Ishikawa (cell line): ENCODE measurements around the gene QTRT2.

Experiments used
- CEBPB ChIP-seq: IDR thresholded peaks from 2 replicates; pipeline ENCODE4 v1.6.1; 2012
- EGR1 ChIP-seq: IDR thresholded peaks from 2 replicates; pipeline ENCODE4 v1.6.1; 2012
- EP300 ChIP-seq: IDR thresholded peaks from 2 replicates; pipeline ENCODE4 v1.6.1; 2012; ENCODE audit warnings: borderline replicate concordance
- FOXM1 ChIP-seq: IDR thresholded peaks from 2 replicates; pipeline ENCODE4 v1.6.1; 2012; ENCODE audit warnings: low read depth, borderline replicate concordance
- MAX ChIP-seq: IDR thresholded peaks from 2 replicates; pipeline ENCODE4 v1.6.1; 2012
- NFIC ChIP-seq: IDR thresholded peaks from 2 replicates; pipeline ENCODE4 v1.6.1; 2012
- RAD21 ChIP-seq: IDR thresholded peaks from 2 replicates; pipeline ENCODE4 v1.6.1; 2012; ENCODE audit warnings: low read depth
- REST ChIP-seq: IDR thresholded peaks from 2 replicates; pipeline ENCODE4 v1.6.1; 2012; ENCODE audit warnings: low read depth, mild to moderate bottlenecking
- TAF1 ChIP-seq: IDR thresholded peaks from 2 replicates; pipeline ENCODE4 v1.6.1; 2012; ENCODE audit warnings: low read depth, mild to moderate bottlenecking
- TCF12 ChIP-seq: IDR thresholded peaks from 2 replicates; pipeline ENCODE4 v1.6.1; 2012; ENCODE audit warnings: low read depth
- TEAD4 ChIP-seq: IDR thresholded peaks from 2 replicates; pipeline ENCODE4 v1.6.1; 2012
- YY1 ChIP-seq: IDR thresholded peaks from 2 replicates; pipeline ENCODE4 v1.6.1; 2012; ENCODE audit warnings: low read depth
- ZBTB7A ChIP-seq: IDR thresholded peaks from 2 replicates; pipeline ENCODE4 v1.6.1; 2012; ENCODE audit warnings: low read depth
- TF ChIP-seq, protein P1 (sequence below): IDR thresholded peaks from 2 replicates; pipeline ENCODE4 v1.6.1; 2012

- no peak for TF ChIP-seq MAX
- TF ChIP-seq EP300: no peak
- TF ChIP-seq EGR1: no peak
- no peak for TF ChIP-seq RAD21
- no peak for TF ChIP-seq TEAD4
- TF ChIP-seq FOXM1: no peak
- TF ChIP-seq YY1: no peak
- TF ChIP-seq TCF12: no peak
- no peak for TF ChIP-seq REST
- no peak for TF ChIP-seq TAF1
- no peak for TF ChIP-seq ZBTB7A
- no peak for TF ChIP-seq NFIC
- no peak for TF ChIP-seq CEBPB
- TF ChIP-seq, protein P1, sequence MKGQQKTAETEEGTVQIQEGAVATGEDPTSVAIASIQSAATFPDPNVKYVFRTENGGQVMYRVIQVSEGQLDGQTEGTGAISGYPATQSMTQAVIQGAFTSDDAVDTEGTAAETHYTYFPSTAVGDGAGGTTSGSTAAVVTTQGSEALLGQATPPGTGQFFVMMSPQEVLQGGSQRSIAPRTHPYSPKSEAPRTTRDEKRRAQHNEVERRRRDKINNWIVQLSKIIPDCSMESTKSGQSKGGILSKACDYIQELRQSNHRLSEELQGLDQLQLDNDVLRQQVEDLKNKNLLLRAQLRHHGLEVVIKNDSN: no peak
Measured at GRCh38 chr3:114108137-114108536, 51.6 kb downstream of the QTRT2 start.
